Heart right ventricle (tissue), 16 donors: ENCODE results near the gene SERPINA5. TPM values are rescaled to one million over a fixed set of nuclear protein-coding genes. Genes with fewer than 3 reads are reported as not detected.

Experiments used
- ATAC-seq, 8 donors: fragments of 200-7000 bp; cut with Tn5 transposase; one replicate each; pipeline ENCODE4 v1.9.1; 2020; ENCODE audit warnings: mild to moderate bottlenecking in 8 of 8, moderate library complexity in 8 of 8, moderate number of reproducible peaks in 1 of 8
- DNase-seq, 2 donors: peaks; one replicate each; pipeline ENCODE4 v3.0.0-alpha.2; 2020
- H3K27ac ChIP-seq, 10 donors: fragments of 200-600 bp; sonication (generic) in 2 of 10; one replicate each; pipeline versions ENCODE4 v1.5.0 to v1.8.0; 2020 to 2022; ENCODE audit warnings: mild to moderate bottlenecking in 3 of 10
- H3K27me3 ChIP-seq, 7 donors: fragments of 200-600 bp; one replicate each; pipeline ENCODE4 v1.8.0; 2021 to 2022; ENCODE audit warnings: mild to moderate bottlenecking in 2 of 7
- H3K36me3 ChIP-seq, 9 donors: fragments of 200-600 bp; sonication (generic) in 1 of 9; one replicate each; pipeline versions ENCODE4 v1.5.0 to v1.8.0; 2020 to 2022; ENCODE audit warnings: mild to moderate bottlenecking in 2 of 9
- H3K4me1 ChIP-seq, 9 donors: fragments of 200-600 bp; sonication (generic) in 1 of 9; one replicate each; pipeline versions ENCODE4 v1.5.0 to v1.8.0; 2020 to 2022; ENCODE audit warnings: mild to moderate bottlenecking in 4 of 9
- H3K4me3 ChIP-seq, 10 donors: fragments of 200-600 bp; sonication (generic) in 2 of 10; one replicate each; pipeline versions ENCODE4 v1.5.0 to v1.8.0; 2020 to 2022; ENCODE audit warnings: mild to moderate bottlenecking in 7 of 10, moderate library complexity in 2 of 10
- H3K9me3 ChIP-seq, 11 donors: fragments of 200-600 bp in 10 of 11; sonication (generic) in 2 of 11; one replicate each; pipeline versions ENCODE4 v1.5.0 to v1.8.0; 2013 to 2022; ENCODE audit warnings: mild to moderate bottlenecking in 2 of 11, control low read depth in 1 of 11, moderate library complexity in 1 of 11
- WGBS, 2 donors: extraction: QIAGEN DNeasy Blood & Tissue Kit; methylation state at CpG; one replicate each; pipeline ENCODE4 v1.1.7; 2013; ENCODE audit warnings: inconsistent platforms in 1 of 2; 5-methylcytosine and 5-hydroxymethylcytosine counted together
- intact Hi-C, 10 donors: fragments of 100-400 bp; cut with DNase I; formaldehyde crosslinking; loops; one replicate each; pipeline versions ENCODE4 v1.11.1 to v1.14.2; 2022
- polyA plus RNA-seq, 2 donors: library from polyadenylated mRNA; stranded (reverse); fragments of 200-250 nt; gene quantifications; one replicate each; pipeline ENCODE4 v1.2.3, GENCODE V29; 2013
- total RNA-seq, 10 donors: library from RNA; stranded (reverse); fragmentation: NEBNext Ultra II Directional in 3 of 10; extraction: Animal tissue kit (Norgen Biotek cat#: 25700) in 3 of 10; gene quantifications; one replicate each; pipeline versions ENCODE4 v1.2.1 to v1.2.4, GENCODE V29; 2021 to 2023
- TF ChIP-seq, protein P1 (sequence below), 9 donors: fragments of 200-600 bp; sonication (generic) in 2 of 9; IDR thresholded peaks; one replicate each; pipeline versions ENCODE4 v1.5.0 to v1.8.0; 2021 to 2022; ENCODE audit warnings: antibody characterized with exemption in 9 of 9, mild to moderate bottlenecking in 5 of 9, moderate library complexity in 1 of 9
- donor health status: Arrhythmogenic right ventricular cardiomyopathy.
- donor health status: ischemic (EF 13 %, LVEDD 7.1; RV severe dilation, severe dysfunction).
- donor health status: healthy with polysubstance abuse.
- donor health status: DM: no; HTN: yes; CAD: no.
- donor health status: DM: no; HTN: no; CAD: no.
- donor health status: ischemic (EF 25% LVEDD 6.9; RV normal size, moderate dysfunction).
- donor health status: ischemic (EF 25% LVEDD 5.7; RV mildly dilated, moderate dysfunction).
- donor health status: healthy.
- donor health status: DM: yes; HTN: yes; CAD: no.
- donor health status: Ischemic cardiomyopathy.
- donor health status: ischemic (EF 35%, LVEDD 5.7; RV mildly dilated, moderate dysfunction).
- donor health status: nonischemic (EF 11% LVEDD 7.7; RV severe dilation, severe dysfunction).
- donor health status: DM: yes; HTN: yes; CAD: no.
- donor health status: PGD.
- donor health status: ischemic (EF 29% LVEDD 5.4; RV normal size, mild dysfunction).
- donor health status: nonischemic (EF 23%, LVEDD 6.1; RV moderate dilation, normal function).

SERPINA5 gene
- total and polyA plus RNA-seq, 12 donors = 0.28 to 4.9 (median 1.4) TPM

DNA sequence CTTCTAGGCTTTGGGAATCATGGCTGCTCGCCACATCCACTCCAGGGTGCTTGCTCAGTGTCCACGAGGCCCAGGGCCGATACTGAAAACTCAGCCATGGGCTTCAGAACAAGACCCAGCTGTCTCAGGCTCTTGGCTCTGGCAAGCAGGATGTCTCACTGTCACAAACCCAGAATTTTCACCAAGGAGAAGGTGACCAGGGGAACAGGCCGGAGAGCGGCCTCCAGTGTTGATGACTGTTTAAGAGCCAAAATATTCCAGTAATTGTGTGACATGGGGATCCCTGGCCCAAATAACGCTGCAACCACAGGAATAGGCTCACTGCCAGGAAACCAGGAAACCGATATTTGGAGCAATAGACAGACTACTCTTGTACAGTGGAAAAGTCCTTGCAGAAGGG lies 9.8 kb upstream of the SERPINA5 start:
- TF ChIP-seq, protein P1, sequence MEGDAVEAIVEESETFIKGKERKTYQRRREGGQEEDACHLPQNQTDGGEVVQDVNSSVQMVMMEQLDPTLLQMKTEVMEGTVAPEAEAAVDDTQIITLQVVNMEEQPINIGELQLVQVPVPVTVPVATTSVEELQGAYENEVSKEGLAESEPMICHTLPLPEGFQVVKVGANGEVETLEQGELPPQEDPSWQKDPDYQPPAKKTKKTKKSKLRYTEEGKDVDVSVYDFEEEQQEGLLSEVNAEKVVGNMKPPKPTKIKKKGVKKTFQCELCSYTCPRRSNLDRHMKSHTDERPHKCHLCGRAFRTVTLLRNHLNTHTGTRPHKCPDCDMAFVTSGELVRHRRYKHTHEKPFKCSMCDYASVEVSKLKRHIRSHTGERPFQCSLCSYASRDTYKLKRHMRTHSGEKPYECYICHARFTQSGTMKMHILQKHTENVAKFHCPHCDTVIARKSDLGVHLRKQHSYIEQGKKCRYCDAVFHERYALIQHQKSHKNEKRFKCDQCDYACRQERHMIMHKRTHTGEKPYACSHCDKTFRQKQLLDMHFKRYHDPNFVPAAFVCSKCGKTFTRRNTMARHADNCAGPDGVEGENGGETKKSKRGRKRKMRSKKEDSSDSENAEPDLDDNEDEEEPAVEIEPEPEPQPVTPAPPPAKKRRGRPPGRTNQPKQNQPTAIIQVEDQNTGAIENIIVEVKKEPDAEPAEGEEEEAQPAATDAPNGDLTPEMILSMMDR (IDR thresholded peaks at IDR 0.05) = no peak
- Histone ChIP-seq H3K9me3 (no peaks in the 10 kb centered on the region), H3K4me1 (peaks cover 0 to 14% (median 0%) of the 10 kb centered on the region in 9 donors), H3K27ac (peak overlapping the region in 8 of 10 donors; percentile 19 to 67 (median 57)), H3K27me3 (peaks cover 0 to 5% (median 0%) of the 10 kb centered on the region in 7 donors), H3K36me3 (no peaks in the 10 kb centered on the region), H3K4me3 (no peak overlapping the region)
- WGBS, 2 donors = 56 to 57% methylated on average over 7 of the region's 7 CpGs
- peak in 1 of 2 donors; percentile 23 for DNase-seq
- ATAC-seq = peak in 7 of 8 donors; percentile 32 to 73 (median 47)
- intact Hi-C loops = no loop called here

- no peaks in the 10 kb centered on the region for H3K9me3 ChIP-seq
- H3K4me3 ChIP-seq = no peak overlapping the region
- no peak for DNase-seq
- peaks cover 0 to 14% (median 0%) of the 10 kb centered on the region in 9 donors for H3K4me1 ChIP-seq
- H3K27ac ChIP-seq = peak overlapping the region in 7 of 10 donors; percentile 19 to 67 (median 56)
- no peaks in the 10 kb centered on the region for H3K36me3 ChIP-seq
- intact Hi-C loops = no loop called here
- H3K27me3 ChIP-seq = peaks cover 0 to 5% (median 0%) of the 10 kb centered on the region in 7 donors
- WGBS, 2 donors = 78 to 88% methylated on average over 6 of the region's 6 CpGs
- TF ChIP-seq, protein P1 (IDR thresholded peaks at IDR 0.05) = no peak
- ATAC-seq = peak in 2 of 8 donors; percentile 22 to 66
Measured at GRCh38 chr14:94571950-94572349, 9.3 kb upstream of the SERPINA5 start.

DNA sequence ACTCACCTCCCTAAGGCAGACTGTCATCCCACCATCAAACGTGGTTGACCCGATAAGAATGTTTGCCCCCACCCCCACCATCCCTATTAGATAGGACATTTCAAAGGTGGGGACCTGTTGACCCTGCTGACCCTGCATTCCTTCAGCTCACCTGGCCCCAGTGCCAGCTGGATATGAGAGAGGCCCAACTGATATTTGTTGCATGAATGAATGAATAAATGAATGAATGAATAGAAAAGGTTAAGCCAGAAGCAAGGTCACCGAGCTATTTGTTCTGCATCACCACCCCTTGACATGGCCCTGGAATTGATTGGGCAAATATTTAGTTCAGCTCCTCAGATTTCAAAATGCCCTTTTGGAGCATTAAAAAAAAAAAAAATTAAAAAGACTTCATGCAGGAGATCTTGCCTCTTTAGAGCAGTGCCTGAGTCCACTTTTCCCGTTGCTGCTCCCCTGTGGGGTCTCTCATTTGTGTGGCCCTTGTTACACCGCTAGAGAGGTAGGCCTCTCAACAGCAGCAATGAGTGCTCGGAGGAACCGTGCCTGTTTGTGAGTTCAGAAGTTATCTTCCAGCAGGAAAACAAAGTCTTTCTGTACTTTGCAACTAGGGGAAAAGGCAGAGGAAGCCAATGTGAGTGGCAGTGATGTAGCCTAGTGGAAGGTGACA lies 8.5 kb upstream of the SERPINA5 start:
- WGBS, 2 donors = 77 to 80% methylated on average over 7 of the region's 7 CpGs
- H3K4me1 ChIP-seq = peaks cover 0 to 14% (median 0%) of the 10 kb centered on the region in 9 donors

DNA sequence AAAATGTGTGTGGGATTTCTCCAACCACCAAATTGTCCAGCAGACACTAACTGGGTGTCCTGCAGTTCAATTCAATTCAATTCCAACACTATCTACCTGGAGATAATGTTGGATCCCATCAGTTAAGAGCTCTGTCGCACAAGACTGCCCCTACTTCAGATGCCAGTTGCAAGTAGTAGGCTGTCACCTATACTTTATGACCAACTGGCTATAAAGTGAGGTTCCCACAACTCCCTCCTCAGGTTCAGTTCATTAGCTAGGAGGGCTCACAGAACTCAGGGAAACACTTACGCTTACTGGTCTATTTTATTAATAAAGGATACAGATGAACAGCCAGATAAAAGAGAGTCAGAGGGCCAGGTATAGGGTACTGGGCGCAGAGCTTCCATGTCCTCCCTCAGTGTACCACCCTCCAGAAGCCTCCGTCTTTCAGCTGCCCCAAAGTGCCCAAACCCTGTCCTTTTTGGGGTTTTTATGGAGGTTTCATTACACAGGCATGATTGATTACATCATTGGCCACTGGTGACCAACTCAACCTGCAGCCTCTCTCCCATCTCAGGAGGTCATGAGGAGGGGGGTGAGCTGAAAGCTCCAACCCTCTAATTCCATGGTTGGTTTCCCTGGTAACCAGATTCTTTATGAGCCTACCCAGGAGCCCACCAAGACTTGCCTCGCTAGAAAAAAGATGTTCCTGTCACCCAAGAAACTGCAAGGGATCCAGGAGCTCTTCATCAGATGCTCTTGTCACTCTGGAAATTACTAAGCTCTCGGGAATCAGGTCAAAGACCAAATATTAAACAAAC lies 7.5 kb upstream of the SERPINA5 start:
- H3K36me3 ChIP-seq = no peaks in the 10 kb centered on the region
- ATAC-seq (no peak), DNase-seq (no peak)
- intact Hi-C loops = no loop called here
- TF ChIP-seq, protein P1 (IDR thresholded peaks at IDR 0.05) = no peak
- no peaks in the 10 kb centered on the region for H3K9me3 ChIP-seq
- 78 to 86% methylated on average over 6 of the region's 6 CpGs for WGBS, 2 donors
- H3K27me3 ChIP-seq = no peaks in the 10 kb centered on the region
- H3K4me3 ChIP-seq = no peak overlapping the region
- peaks cover 0 to 14% (median 0%) of the 10 kb centered on the region in 9 donors for H3K4me1 ChIP-seq
- no peak overlapping the region for H3K27ac ChIP-seq

More for the DNA sequence above, 8.5 kb upstream of the SERPINA5 start:
- intact Hi-C loops = no loop called here
- H3K4me3 ChIP-seq = no peak overlapping the region
- peak overlapping the region in 2 of 10 donors; percentile 60 to 61 for H3K27ac ChIP-seq
- H3K9me3 ChIP-seq = no peaks in the 10 kb centered on the region
- peaks cover 0 to 5% (median 0%) of the 10 kb centered on the region in 7 donors for H3K27me3 ChIP-seq
- ATAC-seq (no peak), DNase-seq (no peak)
- TF ChIP-seq, protein P1 (IDR thresholded peaks at IDR 0.05) = no peak
- H3K36me3 ChIP-seq = no peaks in the 10 kb centered on the region
